ENCODE measurements around the gene FAIM2.

Gene FAIM2

GRCh38 chr12:49891476-49891875 is 12.2 kb downstream of the FAIM2 start:
- TF ChIP-seq CTCF (conservative IDR thresholded peaks at IDR 0.05): no peak
- H3K27ac ChIP-seq: no peak overlapping the region

GRCh38 chr12:49891012-49891411 is 12.7 kb downstream of the FAIM2 start:
- TF ChIP-seq CTCF (conservative IDR thresholded peaks at IDR 0.05): no peak
- no peak overlapping the region for H3K27ac ChIP-seq

GRCh38 chr12:49890096-49890461 is 13.6 kb downstream of the FAIM2 start:
- H3K27ac ChIP-seq: no peak overlapping the region
- TF ChIP-seq CTCF (conservative IDR thresholded peaks at IDR 0.05): no peak

- no peak overlapping the region for H3K27ac ChIP-seq
These were observed 14.2 kb downstream of the FAIM2 start for GRCh38 chr12:49889361-49890095.

GRCh38 chr12:49888461-49889151 is 15.1 kb downstream of the FAIM2 start:
- no peak for TF ChIP-seq CTCF (conservative IDR thresholded peaks at IDR 0.05)
- H3K27ac ChIP-seq: no peak overlapping the region; the same call in 1 of the 2 replicates

More at GRCh38 chr12:49889361-49890095, 14.2 kb downstream of the FAIM2 start:
- TF ChIP-seq CTCF (conservative IDR thresholded peaks at IDR 0.05): no peak

GRCh38 chr12:49887536-49888401 is 15.9 kb downstream of the FAIM2 start:
- no peak for TF ChIP-seq CTCF (conservative IDR thresholded peaks at IDR 0.05)
- H3K27ac ChIP-seq: no peak overlapping the region; the same call in 1 of the 2 replicates

- TF ChIP-seq CTCF (conservative IDR thresholded peaks at IDR 0.05): no peak
- H3K27ac ChIP-seq: no peak overlapping the region; the same call in 1 of the 2 replicates
These were observed 16.6 kb downstream of the FAIM2 start for GRCh38 chr12:49887091-49887490.
